ENCODE measurements around the gene PDS5B. TPM values are rescaled to one million over a fixed set of nuclear protein-coding genes. Genes with fewer than 3 reads are reported as not detected.

Gene PDS5B
- total and polyA plus RNA-seq, 2 donors from 2014 or later: 6.9 to 41.2 TPM

GRCh38 chr13:32585550-32586079 is 637 bp upstream of the PDS5B start:
- peak overlapping the region; percentile 49 to 86 (median 85) for H3K9ac ChIP-seq (ENCODE audit: low read length in 3 of 3)
- H3K27me3 ChIP-seq (ENCODE audit: control insufficient read depth, insufficient read depth, low read length): no peaks in the 10 kb centered on the region
- peak overlapping the region in 1 of 2 donors; percentile 82 for H3K27ac ChIP-seq (ENCODE audit: low read depth in 2 of 2, low read length in 2 of 2)
- no peaks in the 10 kb centered on the region for H3K9me3 ChIP-seq (ENCODE audit: control insufficient read depth in 2 of 3, insufficient read depth in 1 of 3, low read length in 3 of 3)
- no peak for TF ChIP-seq CTCF (IDR thresholded peaks at IDR 0.05; ENCODE audit: borderline replicate concordance, extremely low read depth, insufficient read depth)
- no peak for FAIRE-seq
- peaks cover 0 to 11% (median 4%) of the 10 kb centered on the region in 3 donors for H3K4me1 ChIP-seq (ENCODE audit: control insufficient read depth in 2 of 3, insufficient read depth in 2 of 3, low read depth in 1 of 3, low read length in 3 of 3)
- H3K36me3 ChIP-seq (ENCODE audit: control insufficient read depth in 2 of 3, insufficient read depth in 3 of 3, low read length in 3 of 3): no peaks in the 10 kb centered on the region
- DNase-seq: peak in 3 of 5 donors; percentile 21 to 62 (median 50)
- H3K4me3 ChIP-seq (ENCODE audit: low read length in 3 of 3): peak overlapping the region; percentile 66 to 95 (median 86)
- intact Hi-C loops (cut with DNase I): loop anchor here (10.0 kb wide), 1 partner anchor 49 kb away; no protein-coding TSS in a partner anchor

- TF ChIP-seq CTCF (IDR thresholded peaks at IDR 0.05; ENCODE audit: borderline replicate concordance, extremely low read depth, insufficient read depth): peak; percentile 6
- FAIRE-seq: no peak
- H3K27ac ChIP-seq (ENCODE audit: low read depth in 2 of 2, low read length in 2 of 2): peak overlapping the region; percentile 88 to 97
- H3K4me3 ChIP-seq (ENCODE audit: low read length in 3 of 3): peak overlapping the region; percentile 95 to 96 (median 96)
- no peaks in the 10 kb centered on the region for H3K36me3 ChIP-seq (ENCODE audit: control insufficient read depth in 2 of 3, insufficient read depth in 3 of 3, low read length in 3 of 3)
- H3K27me3 ChIP-seq (ENCODE audit: control insufficient read depth, insufficient read depth, low read length): no peaks in the 10 kb centered on the region
- H3K9me3 ChIP-seq (ENCODE audit: control insufficient read depth in 2 of 3, insufficient read depth in 1 of 3, low read length in 3 of 3): no peaks in the 10 kb centered on the region
- intact Hi-C loops (cut with DNase I): loop anchor here (10.0 kb wide), 1 partner anchor 48 kb away; no protein-coding TSS in a partner anchor
- peak; percentile 75 to 92 (median 84) for DNase-seq
- H3K4me1 ChIP-seq (ENCODE audit: control insufficient read depth in 2 of 3, insufficient read depth in 2 of 3, low read depth in 1 of 3, low read length in 3 of 3): peaks cover 0 to 11% (median 4%) of the 10 kb centered on the region in 3 donors
- peak overlapping the region; percentile 68 to 96 (median 88) for H3K9ac ChIP-seq (ENCODE audit: low read length in 3 of 3)
Observed at GRCh38 chr13:32587011-32587810, 959 bp downstream of the PDS5B start.

GRCh38 chr13:32587811-32588170 is 1.5 kb downstream of the PDS5B start:
- H3K27me3 ChIP-seq (ENCODE audit: control insufficient read depth, insufficient read depth, low read length): no peaks in the 10 kb centered on the region
- peak overlapping the region; percentile 88 to 97 for H3K27ac ChIP-seq (ENCODE audit: low read depth in 2 of 2, low read length in 2 of 2)
- FAIRE-seq (no peak), DNase-seq (peak in 2 of 5 donors; percentile 43 to 63)
- H3K36me3 ChIP-seq (ENCODE audit: control insufficient read depth in 2 of 3, insufficient read depth in 3 of 3, low read length in 3 of 3): no peaks in the 10 kb centered on the region
- TF ChIP-seq CTCF (IDR thresholded peaks at IDR 0.05; ENCODE audit: borderline replicate concordance, extremely low read depth, insufficient read depth): no peak
- H3K9ac ChIP-seq (ENCODE audit: low read length in 3 of 3): peak overlapping the region; percentile 68 to 96 (median 88)
- peak overlapping the region; percentile 95 to 96 (median 96) for H3K4me3 ChIP-seq (ENCODE audit: low read length in 3 of 3)
- H3K4me1 ChIP-seq (ENCODE audit: control insufficient read depth in 2 of 3, insufficient read depth in 2 of 3, low read depth in 1 of 3, low read length in 3 of 3): peaks cover 0 to 11% (median 4%) of the 10 kb centered on the region in 3 donors
- no peaks in the 10 kb centered on the region for H3K9me3 ChIP-seq (ENCODE audit: control insufficient read depth in 2 of 3, insufficient read depth in 1 of 3, low read length in 3 of 3)
- intact Hi-C loops (cut with DNase I): loop anchor here (10.0 kb wide), 1 partner anchor 47 kb away; no protein-coding TSS in a partner anchor
